Esophagus muscularis mucosa (tissue), 4 donors: ENCODE measurements around the gene MAP4K4. TPM values are rescaled to one million over a fixed set of nuclear protein-coding genes. Genes with fewer than 3 reads are reported as not detected.
A peak's percentile ranks its signal among the peaks of the same experiment; 100 is the strongest.

Source experiments
- DNase-seq: peaks from one replicate; pipeline ENCODE4 v3.0.0-alpha.2; 2017; ENCODE audit errors: extremely low spot score
- H3K27ac ChIP-seq, 4 donors: fragments of 200-600 bp; sonication (generic); replicated peaks in 1 of 4; 1 replicate in 3 of 4; 2 replicates in 1 of 4; pipeline ENCODE4 v1.5.1; 2016 to 2019; ENCODE audit warnings: mild to moderate bottlenecking in 1 of 4
- H3K27me3 ChIP-seq, 4 donors: fragments of 200-600 bp; sonication (generic); one replicate each; pipeline versions ENCODE4 v1.5.1 to v1.6.0; 2016 to 2019
- H3K36me3 ChIP-seq, 4 donors: fragments of 200-600 bp; sonication (generic); one replicate each; pipeline ENCODE4 v1.5.1; 2016 to 2019
- H3K4me1 ChIP-seq, 4 donors: fragments of 200-600 bp; sonication (generic); one replicate each; pipeline ENCODE4 v1.5.1; 2016 to 2019
- H3K4me3 ChIP-seq, 4 donors: fragments of 200-600 bp; sonication (generic); 1 replicate in 2 of 4; 2 replicates in 2 of 4; pipeline ENCODE4 v1.5.1; 2016 to 2019; ENCODE audit warnings: mild to moderate bottlenecking in 4 of 4, moderate library complexity in 1 of 4
- H3K9me3 ChIP-seq, 4 donors: fragments of 200-600 bp; sonication (generic); 1 replicate in 3 of 4; 2 replicates in 1 of 4; pipeline ENCODE4 v1.5.1; 2016 to 2019
- EP300 ChIP-seq: sonication (generic); formaldehyde crosslinking; IDR thresholded peaks from one replicate; pipeline ENCODE4 v1.6.1; 2017; ENCODE audit warnings: antibody characterized with exemption
- POLR2A ChIP-seq: fragments of 450-650 bp; IDR thresholded peaks from one replicate; pipeline ENCODE4 v1.6.1; 2017; ENCODE audit warnings: antibody characterized with exemption, moderate library complexity, mild to moderate bottlenecking, low read depth
- POLR2AphosphoS5 ChIP-seq, 2 donors: sonication (generic); formaldehyde crosslinking; IDR thresholded peaks; one replicate each; pipeline ENCODE4 v1.6.1; 2017; ENCODE audit warnings: antibody characterized with exemption in 2 of 2
- WGBS: methylation state at CpG from one replicate; pipeline ENCODE4 v1.1.5; 2018; 5-methylcytosine and 5-hydroxymethylcytosine counted together
- intact Hi-C: fragments of 100-400 bp; cut with DNase I; formaldehyde crosslinking; loops from one replicate; pipeline ENCODE4 v1.15.1; 2023
- total RNA-seq, 4 donors: library from RNA; depleted of rRNA; stranded (reverse); fragments of >200 nt; gene quantifications; one replicate each; pipeline versions ENCODE4 v1.1.0 to v1.2.1, GENCODE V29; 2016
- TF ChIP-seq, protein P1 (sequence below), 3 experiments: fragments of 200-600 bp in 2 of 3; fragments of 450-650 bp in 1 of 3; sonication (generic) in 2 of 3; IDR thresholded peaks; one replicate each; pipeline ENCODE4 v1.5.1; 2017 to 2019; ENCODE audit warnings: antibody characterized with exemption in 3 of 3, mild to moderate bottlenecking in 2 of 3, moderate library complexity in 1 of 3

The MAP4K4 gene
- total RNA-seq, 4 donors from 2014 or later = 37.8 to 59.0 (median 51.7) TPM

DNA sequence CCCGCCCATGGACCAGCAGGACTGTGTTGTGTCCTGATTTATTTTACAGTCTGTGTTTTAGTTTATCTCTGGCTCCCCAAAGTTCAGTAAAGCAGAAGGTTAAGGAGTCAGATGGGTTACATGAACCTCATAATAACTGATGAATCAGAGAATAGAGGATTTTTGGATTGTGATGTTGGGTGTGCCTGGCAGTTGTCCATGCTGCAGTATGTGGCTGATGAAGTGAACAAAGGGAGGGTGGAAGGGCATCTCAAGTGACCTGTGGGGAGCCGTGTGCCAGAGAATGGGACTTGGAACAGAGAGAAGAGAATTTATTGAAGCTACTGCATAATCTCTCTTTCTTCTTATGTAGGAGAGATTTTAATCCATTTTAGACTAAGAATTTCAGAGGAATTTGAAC, 145.5 kb downstream of the MAP4K4 start:
- DNase-seq = no peak
- TF ChIP-seq POLR2A (no peak), EP300 (no peak), POLR2AphosphoS5 (IDR thresholded peaks at IDR 0.05) (no peak)
- TF ChIP-seq, protein P1, sequence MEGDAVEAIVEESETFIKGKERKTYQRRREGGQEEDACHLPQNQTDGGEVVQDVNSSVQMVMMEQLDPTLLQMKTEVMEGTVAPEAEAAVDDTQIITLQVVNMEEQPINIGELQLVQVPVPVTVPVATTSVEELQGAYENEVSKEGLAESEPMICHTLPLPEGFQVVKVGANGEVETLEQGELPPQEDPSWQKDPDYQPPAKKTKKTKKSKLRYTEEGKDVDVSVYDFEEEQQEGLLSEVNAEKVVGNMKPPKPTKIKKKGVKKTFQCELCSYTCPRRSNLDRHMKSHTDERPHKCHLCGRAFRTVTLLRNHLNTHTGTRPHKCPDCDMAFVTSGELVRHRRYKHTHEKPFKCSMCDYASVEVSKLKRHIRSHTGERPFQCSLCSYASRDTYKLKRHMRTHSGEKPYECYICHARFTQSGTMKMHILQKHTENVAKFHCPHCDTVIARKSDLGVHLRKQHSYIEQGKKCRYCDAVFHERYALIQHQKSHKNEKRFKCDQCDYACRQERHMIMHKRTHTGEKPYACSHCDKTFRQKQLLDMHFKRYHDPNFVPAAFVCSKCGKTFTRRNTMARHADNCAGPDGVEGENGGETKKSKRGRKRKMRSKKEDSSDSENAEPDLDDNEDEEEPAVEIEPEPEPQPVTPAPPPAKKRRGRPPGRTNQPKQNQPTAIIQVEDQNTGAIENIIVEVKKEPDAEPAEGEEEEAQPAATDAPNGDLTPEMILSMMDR (IDR thresholded peaks at IDR 0.05) = no peak
- peak overlapping the region in 1 of 4 donors; percentile 5 for H3K27ac ChIP-seq
- H3K36me3 ChIP-seq = peaks cover 5 to 86% (median 53%) of the 10 kb centered on the region in 4 donors
- H3K4me1 ChIP-seq = peaks cover 7 to 28% (median 25%) of the 10 kb centered on the region in 4 donors
- no peak overlapping the region for H3K4me3 ChIP-seq
- WGBS = 60% methylated on average over 2 of the region's 2 CpGs
- H3K27me3 ChIP-seq = no peaks in the 10 kb centered on the region
- intact Hi-C loops = no loop called here
- no peaks in the 10 kb centered on the region for H3K9me3 ChIP-seq

DNA sequence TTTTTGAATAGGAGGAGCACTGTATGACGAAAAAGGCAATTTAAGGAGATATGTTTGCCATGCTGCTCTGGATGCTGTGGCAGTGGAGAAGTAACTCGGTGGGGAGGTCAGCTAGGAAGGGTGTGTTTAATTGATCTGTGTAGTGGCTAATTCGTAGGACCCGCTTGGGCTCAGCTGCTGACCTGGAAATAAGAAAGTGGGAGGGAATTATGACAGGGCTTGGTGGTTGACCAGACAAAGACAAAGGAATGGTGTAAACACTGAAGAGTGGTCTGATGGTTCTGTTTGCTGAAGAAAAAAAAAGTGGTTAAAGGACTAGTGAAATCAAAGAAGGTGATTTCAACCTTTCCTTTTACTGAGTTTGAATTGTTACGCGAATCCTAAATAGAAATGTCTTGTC, 146.0 kb downstream of the MAP4K4 start:
- no peaks in the 10 kb centered on the region for H3K9me3 ChIP-seq
- H3K36me3 ChIP-seq = peaks cover 5 to 86% (median 53%) of the 10 kb centered on the region in 4 donors
- TF ChIP-seq POLR2A = no peak
- intact Hi-C loops = no loop called here
- no peaks in the 10 kb centered on the region for H3K27me3 ChIP-seq
- WGBS = 87% methylated on average over 6 of the region's 6 CpGs
- H3K4me1 ChIP-seq = peaks cover 7 to 32% (median 26%) of the 10 kb centered on the region in 4 donors
- no peak overlapping the region for H3K4me3 ChIP-seq
- no peak for DNase-seq
- H3K27ac ChIP-seq = peak overlapping the region; percentile 5 to 39 (median 34)

DNA sequence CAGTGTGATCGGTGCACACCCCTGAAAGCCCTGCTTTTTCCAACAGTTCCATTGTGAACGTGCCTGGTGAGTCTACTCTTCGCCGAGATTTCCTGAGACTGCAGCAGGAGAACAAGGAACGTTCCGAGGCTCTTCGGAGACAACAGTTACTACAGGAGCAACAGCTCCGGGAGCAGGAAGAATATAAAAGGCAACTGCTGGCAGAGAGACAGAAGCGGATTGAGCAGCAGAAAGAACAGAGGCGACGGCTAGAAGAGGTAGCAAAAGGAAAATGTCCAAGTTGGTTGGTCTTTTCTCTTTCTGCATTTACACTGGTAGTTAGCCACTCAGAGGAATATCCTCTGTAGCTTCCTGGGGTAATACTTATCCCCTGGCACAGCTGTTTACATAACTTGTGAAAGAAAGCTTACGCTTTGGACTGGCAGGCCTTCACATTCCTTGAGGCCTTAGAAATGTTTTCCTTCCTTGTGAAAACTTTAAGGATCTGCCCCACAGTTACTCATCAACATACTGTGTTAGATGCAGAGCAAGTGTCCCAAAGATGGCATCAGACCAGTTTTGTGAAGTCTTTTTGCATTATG, 146.6 kb downstream of the MAP4K4 start:
- Histone ChIP-seq H3K27ac (peak overlapping the region; percentile 31 to 39 (median 34)), H3K27me3 (no peaks in the 10 kb centered on the region), H3K4me1 (peaks cover 12 to 39% (median 33%) of the 10 kb centered on the region in 4 donors), H3K36me3 (peaks cover 5 to 83% (median 49%) of the 10 kb centered on the region in 4 donors), H3K4me3 (no peak overlapping the region), H3K9me3 (no peaks in the 10 kb centered on the region)
- no peak for TF ChIP-seq EP300
- DNase-seq = no peak
- intact Hi-C loops = no loop called here
- WGBS = 73% methylated on average over 12 of the region's 12 CpGs

DNA sequence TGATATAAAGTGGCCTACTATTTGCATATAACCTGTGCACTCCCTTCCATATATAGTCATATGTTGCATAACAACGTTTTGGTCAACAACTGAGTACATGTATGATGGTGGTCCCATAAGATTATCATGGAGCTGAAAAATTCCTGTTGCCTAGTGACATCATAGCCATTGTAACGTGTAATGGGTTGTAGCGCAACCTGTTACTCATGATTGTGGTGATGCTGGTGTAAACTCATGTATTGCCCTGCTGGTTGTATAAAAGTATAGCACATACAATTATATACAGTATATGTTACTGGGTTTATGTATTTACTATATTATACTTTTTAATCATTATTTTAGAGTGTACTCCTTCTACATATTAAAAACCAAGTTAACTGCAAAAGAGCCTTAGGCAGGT, 149.5 kb downstream of the MAP4K4 start:
- TF ChIP-seq POLR2A = no peak
- TF ChIP-seq POLR2AphosphoS5 (IDR thresholded peaks at IDR 0.05) = no peak
- TF ChIP-seq, protein P1 (IDR thresholded peaks at IDR 0.05) = no peak
- no peak for TF ChIP-seq EP300
- Histone ChIP-seq H3K4me3 (no peak overlapping the region), H3K4me1 (peaks cover 14 to 52% (median 51%) of the 10 kb centered on the region in 4 donors), H3K27ac (no peak overlapping the region), H3K27me3 (no peaks in the 10 kb centered on the region), H3K9me3 (no peaks in the 10 kb centered on the region), H3K36me3 (peaks cover 5 to 59% (median 28%) of the 10 kb centered on the region in 4 donors)
- intact Hi-C loops = no loop called here
- no peak for DNase-seq
- 89% methylated on average over 3 of the region's 3 CpGs for WGBS

DNA sequence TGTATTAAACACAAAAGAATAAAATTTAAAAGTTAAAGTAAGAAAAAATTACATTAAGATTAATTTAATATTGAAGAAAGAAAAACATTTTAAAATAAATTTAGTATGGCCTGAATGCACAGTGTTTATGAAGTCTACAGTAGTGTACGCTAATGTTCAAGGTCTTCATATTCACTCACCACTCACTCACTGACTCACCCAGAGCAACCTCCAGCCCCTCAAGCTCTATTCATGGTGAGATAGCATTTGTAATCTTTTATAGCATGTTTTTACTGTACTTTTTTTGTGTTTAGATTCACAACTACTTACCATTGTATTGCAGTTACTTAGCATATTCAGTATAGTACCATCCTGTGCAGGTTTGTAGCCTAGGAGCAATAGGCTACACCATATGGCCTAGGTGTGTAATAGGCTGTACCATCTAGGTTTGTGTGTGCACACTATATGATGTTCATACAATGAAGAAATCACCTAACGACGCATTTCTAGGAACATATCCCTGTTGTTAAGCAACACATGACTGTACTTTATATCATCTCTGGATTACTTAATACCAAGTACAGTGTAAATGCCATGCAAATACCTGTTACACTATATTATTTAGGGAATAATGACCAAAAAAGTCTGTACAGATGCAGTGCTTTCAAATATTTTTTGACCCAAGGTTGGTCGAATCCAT, 150.3 kb downstream of the MAP4K4 start:
- H3K4me1 ChIP-seq = peaks cover 12 to 45% (median 44%) of the 10 kb centered on the region in 4 donors
- no peaks in the 10 kb centered on the region for H3K27me3 ChIP-seq
- H3K9me3 ChIP-seq = no peaks in the 10 kb centered on the region
- intact Hi-C loops = no loop called here
- no peak overlapping the region for H3K4me3 ChIP-seq
- H3K27ac ChIP-seq = no peak overlapping the region
- TF ChIP-seq EP300 (no peak), POLR2AphosphoS5 (IDR thresholded peaks at IDR 0.05) (no peak), POLR2A (no peak)
- TF ChIP-seq, protein P1 (IDR thresholded peaks at IDR 0.05) = no peak
- no peak for DNase-seq
- WGBS = 95% methylated on average over 4 of the region's 4 CpGs
- peaks cover 5 to 53% (median 26%) of the 10 kb centered on the region in 4 donors for H3K36me3 ChIP-seq
